Caco-2 (cell line): Measurements from ENCODE around the gene SH3TC1. TPM values are rescaled to one million over a fixed set of nuclear protein-coding genes. Genes with fewer than 3 reads are reported as not detected.

Source experiments
- BruUV-seq: library from RNA; stranded (reverse); fragments of 400-500 nt; replicated peaks from 2 replicates; lab custom pipeline; 2021; lab: Mats Ljungman, UMichigan
- CTCF ChIA-PET: fragments of 300-600 bp; sonication (Branson Sonifier 250); formaldehyde crosslinking; loops from one replicate; lab custom pipeline; 2022; ENCODE audit warnings: antibody characterized with exemption; lab: Charles Lee
- POLR2A ChIA-PET: fragments of 300-600 bp; sonication (Branson Sonifier 250); formaldehyde crosslinking; loops from one replicate; lab custom pipeline; 2022; ENCODE audit warnings: antibody characterized with exemption; lab: Charles Lee
- DNase-seq, 2 experiments: peaks; one replicate each; pipeline versions ENCODE4 v3.0.0 to v3.0.0-alpha.2; 2020 to 2022
- H3K27me3 ChIP-seq: replicated peaks from 2 replicates; pipeline ENCODE4 v1.6.0; 2011; ENCODE audit warnings: low read length; ENCODE audit not compliant: control insufficient read depth, insufficient read depth
- H3K36me3 ChIP-seq: 2 replicates; pipeline ENCODE4 v1.5.1; 2011; ENCODE audit warnings: low read length; ENCODE audit not compliant: control insufficient read depth, insufficient read depth
- H3K4me1 ChIP-seq: fragments of 250-450 bp; sonication (Bioruptor Pico); 2 replicates; pipeline ENCODE4 v1.5.1; 2020; ENCODE audit warnings: mild to moderate bottlenecking
- H3K4me3 ChIP-seq: 2 replicates; pipeline ENCODE4 v1.5.1; 2011; ENCODE audit warnings: low read depth, mild to moderate bottlenecking, control low read depth, low read length
- H3K9me3 ChIP-seq: fragments of 250-450 bp; sonication (Bioruptor Pico); 2 replicates; pipeline ENCODE4 v1.5.1; 2020; ENCODE audit warnings: mild to moderate bottlenecking, moderate library complexity
- H3K27ac Mint-ChIP-seq: one replicate; pipeline ENCODE4 v1.8.0; 2022; ENCODE audit warnings: mixed read lengths; ENCODE audit not compliant: unreplicated experiment
- H3K27me3 Mint-ChIP-seq: one replicate; pipeline ENCODE4 v1.8.0; 2022; ENCODE audit warnings: mixed read lengths; ENCODE audit not compliant: insufficient read depth, unreplicated experiment
- H3K36me3 Mint-ChIP-seq: one replicate; pipeline ENCODE4 v1.8.0; 2022; ENCODE audit warnings: mild to moderate bottlenecking, mixed read lengths; ENCODE audit not compliant: insufficient read depth, unreplicated experiment
- H3K4me1 Mint-ChIP-seq: one replicate; pipeline ENCODE4 v1.8.0; 2022; ENCODE audit warnings: low read depth, mixed read lengths; ENCODE audit not compliant: unreplicated experiment
- H3K4me3 Mint-ChIP-seq: one replicate; pipeline ENCODE4 v1.8.0; 2022; ENCODE audit warnings: mild to moderate bottlenecking, moderate library complexity, mixed read lengths; ENCODE audit not compliant: unreplicated experiment
- H3K9me3 Mint-ChIP-seq: one replicate; pipeline ENCODE4 v1.8.0; 2022; ENCODE audit warnings: mixed read lengths; ENCODE audit not compliant: unreplicated experiment
- intact Hi-C: fragments of 100-400 bp; cut with micrococcal nuclease; formaldehyde crosslinking; loops from one replicate; pipeline ENCODE4 v1.10.0; 2022; ENCODE audit not compliant: unreplicated experiment
- total RNA-seq: library from RNA; stranded (reverse); gene quantifications from 2 replicates; pipeline ENCODE4 v1.2.3, GENCODE V29; 2022
- TF ChIP-seq, protein P1 (sequence below), 2 experiments: fragments of 200-600 bp in 1 of 2; IDR thresholded peaks; 1 replicate in 1 of 2; 2 replicates in 1 of 2; pipeline versions ENCODE4 v1.5.1 to v1.8.0; 2011 to 2022; ENCODE audit warnings: antibody characterized with exemption in 1 of 2, control low read depth in 1 of 2, inconsistent platforms in 1 of 2, low read depth in 1 of 2, low read length in 1 of 2, mild to moderate bottlenecking in 1 of 2, moderate library complexity in 1 of 2; ENCODE audit not compliant: insufficient read depth in 1 of 2, severe bottlenecking in 1 of 2, unreplicated experiment in 1 of 2

Gene SH3TC1
- total RNA-seq, 1 experiment from 2014 or later = 18.6 TPM

DNA sequence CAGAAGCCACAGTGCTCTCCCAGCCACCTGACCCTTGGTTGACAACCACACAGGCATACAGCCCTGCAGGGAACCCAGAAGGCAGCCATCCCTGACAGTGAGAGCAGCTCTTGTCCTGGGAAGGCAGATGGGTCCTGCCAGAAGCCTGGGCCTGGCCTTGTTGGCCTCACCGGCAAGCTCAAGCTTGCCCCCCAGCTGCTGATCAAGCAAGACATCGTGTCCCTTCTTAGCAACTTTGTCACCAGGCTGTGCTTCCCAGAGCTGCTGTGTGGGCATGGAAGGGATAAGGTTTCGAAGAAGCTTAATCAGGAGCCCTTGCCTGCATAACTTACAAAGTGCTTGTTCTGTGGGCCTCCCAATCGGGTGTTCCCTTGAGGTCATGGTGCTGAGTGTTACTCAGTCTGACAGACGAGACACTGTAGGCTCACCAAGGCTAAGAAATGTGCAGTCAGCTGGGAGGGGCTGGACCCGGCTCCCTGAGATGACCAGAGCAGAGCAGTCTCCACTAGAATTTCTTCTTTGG, 33.7 kb upstream of the SH3TC1 start:
- ChIA-PET CTCF (no interaction called here), POLR2A (no interaction called here)
- TF ChIP-seq, protein P1, sequence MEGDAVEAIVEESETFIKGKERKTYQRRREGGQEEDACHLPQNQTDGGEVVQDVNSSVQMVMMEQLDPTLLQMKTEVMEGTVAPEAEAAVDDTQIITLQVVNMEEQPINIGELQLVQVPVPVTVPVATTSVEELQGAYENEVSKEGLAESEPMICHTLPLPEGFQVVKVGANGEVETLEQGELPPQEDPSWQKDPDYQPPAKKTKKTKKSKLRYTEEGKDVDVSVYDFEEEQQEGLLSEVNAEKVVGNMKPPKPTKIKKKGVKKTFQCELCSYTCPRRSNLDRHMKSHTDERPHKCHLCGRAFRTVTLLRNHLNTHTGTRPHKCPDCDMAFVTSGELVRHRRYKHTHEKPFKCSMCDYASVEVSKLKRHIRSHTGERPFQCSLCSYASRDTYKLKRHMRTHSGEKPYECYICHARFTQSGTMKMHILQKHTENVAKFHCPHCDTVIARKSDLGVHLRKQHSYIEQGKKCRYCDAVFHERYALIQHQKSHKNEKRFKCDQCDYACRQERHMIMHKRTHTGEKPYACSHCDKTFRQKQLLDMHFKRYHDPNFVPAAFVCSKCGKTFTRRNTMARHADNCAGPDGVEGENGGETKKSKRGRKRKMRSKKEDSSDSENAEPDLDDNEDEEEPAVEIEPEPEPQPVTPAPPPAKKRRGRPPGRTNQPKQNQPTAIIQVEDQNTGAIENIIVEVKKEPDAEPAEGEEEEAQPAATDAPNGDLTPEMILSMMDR (IDR thresholded peaks at IDR 0.05; ENCODE audit: insufficient read depth in 1 of 2, low read depth in 1 of 2, low read length in 1 of 2, severe bottlenecking in 1 of 2, unreplicated experiment in 1 of 2) = no peak
- no peak overlapping the region for H3K4me3 Mint-ChIP-seq
- no peaks in the 10 kb centered on the region for H3K36me3 ChIP-seq
- peaks cover 2% of the 10 kb centered on the region for H3K27me3 Mint-ChIP-seq
- H3K27me3 ChIP-seq = no peaks in the 10 kb centered on the region
- H3K36me3 Mint-ChIP-seq = no peaks in the 10 kb centered on the region
- H3K4me1 ChIP-seq = no peaks in the 10 kb centered on the region
- peaks cover 5% of the 10 kb centered on the region for H3K4me1 Mint-ChIP-seq
- no peak overlapping the region for H3K27ac Mint-ChIP-seq
- peaks cover 3% of the 10 kb centered on the region; the same call in 1 of the 2 replicates for H3K9me3 ChIP-seq
- DNase-seq = no peak
- intact Hi-C loops = no loop called here
- no TSS peak for BruUV-seq
- H3K4me3 ChIP-seq = no peak overlapping the region
- peaks cover 18% of the 10 kb centered on the region for H3K9me3 Mint-ChIP-seq

DNA sequence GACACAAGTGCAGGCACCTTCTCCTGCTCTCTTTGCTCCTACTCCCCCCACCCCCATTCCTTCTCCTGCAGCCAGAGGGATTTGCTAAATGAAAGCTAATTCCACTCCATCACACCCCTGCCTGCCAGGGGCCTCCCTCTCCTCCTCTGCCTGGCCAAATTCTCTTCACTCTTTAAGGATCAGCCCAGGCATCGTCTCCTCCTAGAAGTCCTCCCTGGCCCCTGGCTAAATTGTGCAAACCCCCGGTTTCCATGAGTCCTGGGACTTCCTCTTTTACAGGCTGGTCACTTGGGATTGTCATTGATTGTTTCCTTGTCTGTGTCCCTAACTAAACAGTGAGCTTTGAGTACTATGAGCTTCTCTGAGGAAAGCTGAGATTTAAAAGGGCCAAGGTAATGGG, 31.8 kb upstream of the SH3TC1 start:
- no peak overlapping the region for H3K27ac Mint-ChIP-seq
- POLR2A ChIA-PET = no interaction called here
- Histone ChIP-seq H3K4me3 (no peak overlapping the region), H3K9me3 (peaks cover 3% of the 10 kb centered on the region; the same call in 1 of the 2 replicates), H3K36me3 (no peaks in the 10 kb centered on the region), H3K27me3 (no peaks in the 10 kb centered on the region), H3K4me1 (no peaks in the 10 kb centered on the region)
- H3K4me1 Mint-ChIP-seq = peaks cover 5% of the 10 kb centered on the region
- peaks cover 18% of the 10 kb centered on the region for H3K9me3 Mint-ChIP-seq
- no peak overlapping the region for H3K4me3 Mint-ChIP-seq
- H3K27me3 Mint-ChIP-seq = peaks cover 3% of the 10 kb centered on the region
- BruUV-seq = no TSS peak
- intact Hi-C loops = no loop called here
- TF ChIP-seq, protein P1 (IDR thresholded peaks at IDR 0.05; ENCODE audit: insufficient read depth in 1 of 2, low read depth in 1 of 2, low read length in 1 of 2, severe bottlenecking in 1 of 2, unreplicated experiment in 1 of 2) = no peak
- H3K36me3 Mint-ChIP-seq = no peaks in the 10 kb centered on the region
- no peak for DNase-seq
- CTCF ChIA-PET = interaction anchor here (2.3 kb wide), 1 partner anchor 10 kb away, joined by 12 read pairs; no protein-coding TSS in a partner anchor

DNA sequence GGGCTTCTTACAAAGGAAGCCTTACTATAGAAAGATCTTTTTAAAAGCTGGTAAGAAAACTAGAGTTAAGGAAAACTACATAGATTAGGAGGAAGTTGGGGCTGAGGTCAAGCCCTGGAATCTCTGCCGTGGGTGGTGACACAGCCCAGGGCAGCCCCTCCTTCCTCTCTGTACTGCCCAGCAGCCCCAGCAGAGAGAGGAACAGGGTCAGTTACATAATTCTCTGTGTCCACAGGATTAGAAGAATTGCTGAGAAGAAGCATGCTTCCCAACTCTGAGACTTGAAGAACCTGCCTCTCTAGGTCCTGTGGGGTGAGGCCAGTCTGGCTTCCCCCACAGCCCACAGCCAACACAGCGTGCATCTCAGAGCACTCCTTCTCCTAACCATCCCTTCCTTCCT, 31.3 kb upstream of the SH3TC1 start:
- peak in 1 of 2 experiments; percentile 42 for DNase-seq
- intact Hi-C loops = no loop called here
- no peak overlapping the region for H3K27ac Mint-ChIP-seq

More for the DNA sequence above, 31.3 kb upstream of the SH3TC1 start:
- H3K4me3 ChIP-seq = no peak overlapping the region
- no peak overlapping the region for H3K4me3 Mint-ChIP-seq
- peaks cover 3% of the 10 kb centered on the region; the same call in 1 of the 2 replicates for H3K9me3 ChIP-seq
- H3K36me3 ChIP-seq = no peaks in the 10 kb centered on the region
- H3K27me3 Mint-ChIP-seq = peaks cover 3% of the 10 kb centered on the region
- peaks cover 18% of the 10 kb centered on the region for H3K9me3 Mint-ChIP-seq
- no TSS peak for BruUV-seq
- no peaks in the 10 kb centered on the region for H3K27me3 ChIP-seq
- no peaks in the 10 kb centered on the region for H3K36me3 Mint-ChIP-seq
- H3K4me1 Mint-ChIP-seq = peaks cover 5% of the 10 kb centered on the region
- TF ChIP-seq, protein P1 (IDR thresholded peaks at IDR 0.05; ENCODE audit: insufficient read depth in 1 of 2, low read depth in 1 of 2, low read length in 1 of 2, severe bottlenecking in 1 of 2, unreplicated experiment in 1 of 2) = no peak
- ChIA-PET POLR2A (no interaction called here), CTCF (interaction anchor here (2.3 kb wide), 1 partner anchor 9 kb away, joined by 12 read pairs; no protein-coding TSS in a partner anchor)
- H3K4me1 ChIP-seq = no peaks in the 10 kb centered on the region
